Esophagus squamous epithelium (tissue), 5 donors: ENCODE data around the gene GABRB1. TPM values are rescaled to one million over a fixed set of nuclear protein-coding genes. Genes with fewer than 3 reads are reported as not detected.

Experiments used
- DNase-seq: peaks from one replicate; lab custom pipeline; 2025; lab: John Stamatoyannopoulos, UW
- H3K27ac ChIP-seq, 4 donors: fragments of 200-600 bp; sonication (generic); one replicate each; pipeline ENCODE4 v1.5.1; 2016 to 2019; ENCODE audit warnings: mild to moderate bottlenecking in 1 of 4
- H3K27me3 ChIP-seq, 4 donors: fragments of 200-600 bp; sonication (generic); 1 replicate in 3 of 4; 2 replicates in 1 of 4; pipeline versions ENCODE4 v1.5.1 to v1.6.0; 2017 to 2021; ENCODE audit warnings: antibody characterized with exemption in 1 of 4
- H3K36me3 ChIP-seq, 3 donors: fragments of 200-600 bp; sonication (generic); one replicate each; pipeline ENCODE4 v1.5.1; 2016 to 2019
- H3K4me1 ChIP-seq, 3 donors: fragments of 200-600 bp; sonication (generic); one replicate each; pipeline ENCODE4 v1.5.1; 2017 to 2019
- H3K4me3 ChIP-seq, 4 donors: fragments of 200-600 bp; sonication (generic); 1 replicate in 3 of 4; 2 replicates in 1 of 4; pipeline ENCODE4 v1.5.1; 2016 to 2019; ENCODE audit warnings: mild to moderate bottlenecking in 2 of 4, moderate library complexity in 1 of 4
- H3K9me3 ChIP-seq, 3 donors: fragments of 200-600 bp; sonication (generic); one replicate each; pipeline ENCODE4 v1.5.1; 2016 to 2019
- CTCF ChIP-seq, 6 experiments: fragments of 450-650 bp in 4 of 6; fragments of 200-600 bp in 2 of 6; sonication (generic) in 2 of 6; IDR thresholded peaks; one replicate each; pipeline ENCODE4 v1.5.1; 2016 to 2019; ENCODE audit warnings: antibody characterized with exemption in 6 of 6, mild to moderate bottlenecking in 4 of 6, moderate library complexity in 4 of 6
- POLR2A ChIP-seq, 4 donors: fragments of 450-650 bp; IDR thresholded peaks; one replicate each; pipeline ENCODE4 v1.6.1; 2017; ENCODE audit warnings: antibody characterized with exemption in 4 of 4, mild to moderate bottlenecking in 4 of 4, moderate library complexity in 3 of 4
- WGBS, 2 donors: methylation state at CpG; one replicate each; pipeline ENCODE4 v1.1.5; 2018; 5-methylcytosine and 5-hydroxymethylcytosine counted together
- intact Hi-C: fragments of 100-400 bp; cut with DNase I; formaldehyde crosslinking; loops from one replicate; pipeline ENCODE4 v1.15.0; 2022
- total RNA-seq, 4 donors: library from RNA; depleted of rRNA; stranded (reverse); fragments of >200 nt; gene quantifications; one replicate each; pipeline ENCODE4 v1.1.0, GENCODE V29; 2016
- donor health status: DM: yes; HTN: yes; CAD: no.

Gene GABRB1
- total RNA-seq, 4 donors from 2014 or later = not detected

DNA sequence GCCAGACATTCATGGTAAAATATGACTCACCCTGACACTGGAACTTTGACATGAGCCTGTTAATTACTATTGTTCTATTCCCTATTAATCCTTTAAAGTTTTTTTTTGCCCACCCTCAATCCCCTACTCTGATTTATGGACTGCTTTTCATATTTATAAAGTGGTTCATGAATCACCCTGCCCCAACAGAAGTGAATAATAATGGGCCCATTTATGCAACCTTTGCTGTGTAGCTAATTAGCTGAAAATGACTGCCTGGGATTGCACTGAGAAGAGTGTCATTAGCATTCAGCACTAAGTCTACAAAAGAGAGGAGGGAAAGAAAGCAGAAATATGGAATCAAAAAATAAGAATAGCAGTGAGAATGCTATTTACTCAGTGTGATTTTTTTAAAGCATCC is 277.8 kb downstream of the GABRB1 start:
- H3K27ac ChIP-seq = no peak overlapping the region
- intact Hi-C loops = no loop called here
- H3K4me1 ChIP-seq = no peaks in the 10 kb centered on the region
- TF ChIP-seq POLR2A (IDR thresholded peaks at IDR 0.05) (no peak), CTCF (IDR thresholded peaks at IDR 0.05) (no peak)
- H3K4me3 ChIP-seq = no peak overlapping the region
- H3K27me3 ChIP-seq = no peaks in the 10 kb centered on the region
- H3K36me3 ChIP-seq = no peaks in the 10 kb centered on the region
- H3K9me3 ChIP-seq = no peaks in the 10 kb centered on the region
- no peak for DNase-seq

DNA sequence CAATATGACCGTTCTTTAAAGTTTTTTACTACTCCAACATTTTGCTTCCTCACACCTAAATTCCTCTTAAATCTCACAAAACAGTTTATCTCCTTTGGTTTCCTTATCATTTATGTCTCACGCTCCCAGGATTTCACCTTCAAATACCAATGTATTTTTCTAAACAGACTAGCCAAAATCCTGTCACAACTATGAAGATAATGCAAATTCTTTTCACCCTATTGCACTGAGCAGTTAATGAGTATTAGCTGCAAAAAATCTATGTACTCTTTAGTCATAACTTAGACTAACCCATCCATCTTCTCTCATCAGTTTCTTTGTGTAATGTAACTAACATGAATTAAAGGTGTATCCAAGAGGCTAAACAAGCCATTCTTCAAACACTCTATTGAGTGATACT is 280.8 kb downstream of the GABRB1 start:
- intact Hi-C loops = no loop called here
- H3K9me3 ChIP-seq = no peaks in the 10 kb centered on the region
- TF ChIP-seq CTCF (IDR thresholded peaks at IDR 0.05) = no peak
- TF ChIP-seq POLR2A (IDR thresholded peaks at IDR 0.05) = no peak
- no peak for DNase-seq
- no peak overlapping the region for H3K27ac ChIP-seq
- H3K4me1 ChIP-seq = no peaks in the 10 kb centered on the region
- no peak overlapping the region for H3K4me3 ChIP-seq
- no peaks in the 10 kb centered on the region for H3K27me3 ChIP-seq
- WGBS, 2 donors = 79 to 86% methylated on average over 2 of the region's 2 CpGs
- no peaks in the 10 kb centered on the region for H3K36me3 ChIP-seq

DNA sequence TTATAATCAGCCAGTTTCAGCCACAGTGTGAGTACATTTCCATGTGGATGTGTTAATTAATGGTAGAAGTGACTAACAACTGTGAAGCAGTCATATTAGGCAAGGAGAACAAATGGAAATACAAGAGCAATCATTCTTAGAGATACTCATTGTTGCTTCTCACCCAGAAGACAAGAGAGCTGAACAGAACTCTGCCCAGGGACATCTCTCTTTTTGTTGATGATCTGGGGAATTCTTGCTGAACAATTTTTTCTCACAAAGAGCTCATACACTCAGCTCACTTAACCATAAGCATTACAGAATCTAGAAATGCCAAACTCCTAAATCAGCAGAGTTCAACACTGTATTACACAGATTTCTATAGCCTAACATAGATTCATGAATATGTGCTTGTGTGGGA is 282.0 kb downstream of the GABRB1 start:
- TF ChIP-seq CTCF (IDR thresholded peaks at IDR 0.05) = no peak
- TF ChIP-seq POLR2A (IDR thresholded peaks at IDR 0.05) = no peak
- H3K27ac ChIP-seq = no peak overlapping the region
- H3K36me3 ChIP-seq = no peaks in the 10 kb centered on the region
- H3K4me3 ChIP-seq = no peak overlapping the region
- no peaks in the 10 kb centered on the region for H3K9me3 ChIP-seq
- H3K4me1 ChIP-seq = no peaks in the 10 kb centered on the region
- no peaks in the 10 kb centered on the region for H3K27me3 ChIP-seq
- no peak for DNase-seq
- intact Hi-C loops = no loop called here

GRCh38 chr4:47315346-47315745 is 284.0 kb downstream of the GABRB1 start:
- no peak overlapping the region for H3K27ac ChIP-seq
- no peaks in the 10 kb centered on the region for H3K9me3 ChIP-seq
- intact Hi-C loops = no loop called here
- no peak overlapping the region for H3K4me3 ChIP-seq
- no peaks in the 10 kb centered on the region for H3K27me3 ChIP-seq
- TF ChIP-seq POLR2A (IDR thresholded peaks at IDR 0.05) (no peak), CTCF (IDR thresholded peaks at IDR 0.05) (no peak)
- no peaks in the 10 kb centered on the region for H3K4me1 ChIP-seq
- no peaks in the 10 kb centered on the region for H3K36me3 ChIP-seq
- no peak for DNase-seq

GRCh38 chr4:47326025-47326424 is 294.7 kb downstream of the GABRB1 start:
- intact Hi-C loops = no loop called here
- Histone ChIP-seq H3K9me3 (no peaks in the 10 kb centered on the region), H3K27me3 (no peaks in the 10 kb centered on the region), H3K36me3 (no peaks in the 10 kb centered on the region), H3K27ac (no peak overlapping the region), H3K4me3 (no peak overlapping the region), H3K4me1 (no peaks in the 10 kb centered on the region)
- TF ChIP-seq POLR2A (IDR thresholded peaks at IDR 0.05) = no peak
- TF ChIP-seq CTCF (IDR thresholded peaks at IDR 0.05) = no peak
- 61 to 77% methylated on average over 3 of the region's 3 CpGs for WGBS, 2 donors
- DNase-seq = no peak
